NCI-H1092 (cell line): ENCODE results near the gene TMEM18.

ENCODE experiments used
- DNase-seq: peaks from one replicate; lab custom pipeline; 2025; lab: John Stamatoyannopoulos, UW

Gene TMEM18

GRCh38 chr2:672606-672905 lies 4.7 kb downstream of the TMEM18 start:
- no peak for DNase-seq

- DNase-seq: no peak
Measured at GRCh38 chr2:671787-672605, 5.2 kb downstream of the TMEM18 start.

GRCh38 chr2:671072-671471 lies 6.1 kb downstream of the TMEM18 start:
- DNase-seq: no peak

GRCh38 chr2:670637-671036 lies 6.6 kb downstream of the TMEM18 start:
- no peak for DNase-seq

- DNase-seq: no peak
Measured at GRCh38 chr2:669323-669722, 7.9 kb downstream of the TMEM18 start.

- DNase-seq: no peak
Measured at GRCh38 chr2:668000-668398, 9.2 kb downstream of the TMEM18 start.

GRCh38 chr2:667332-667999 lies 9.7 kb downstream of the TMEM18 start:
- no peak for DNase-seq

- DNase-seq: no peak
Measured at GRCh38 chr2:666441-666840, 10.8 kb downstream of the TMEM18 start.

GRCh38 chr2:665340-666073 lies 11.7 kb downstream of the TMEM18 start:
- no peak for DNase-seq

GRCh38 chr2:664063-664462 lies 13.1 kb downstream of the TMEM18 start:
- DNase-seq: no peak

- no peak for DNase-seq
Measured at GRCh38 chr2:663221-663620, 14.0 kb downstream of the TMEM18 start.

- no peak for DNase-seq
Measured at GRCh38 chr2:661360-661635, 15.9 kb downstream of the TMEM18 start.

GRCh38 chr2:660586-661359 lies 16.4 kb downstream of the TMEM18 start:
- no peak for DNase-seq

GRCh38 chr2:660029-660428 lies 17.2 kb downstream of the TMEM18 start:
- no peak for DNase-seq

- DNase-seq: no peak
Measured at GRCh38 chr2:658426-658825, 18.8 kb downstream of the TMEM18 start.

- DNase-seq: no peak
Measured at GRCh38 chr2:657766-658165, 19.4 kb downstream of the TMEM18 start.

GRCh38 chr2:656676-657075 lies 20.5 kb downstream of the TMEM18 start:
- DNase-seq: no peak

GRCh38 chr2:655626-656025 lies 21.6 kb downstream of the TMEM18 start:
- no peak for DNase-seq

- DNase-seq: no peak
Measured at GRCh38 chr2:654896-655295, 22.3 kb downstream of the TMEM18 start.

- DNase-seq: no peak
Measured at GRCh38 chr2:653645-654425, 23.4 kb downstream of the TMEM18 start.

GRCh38 chr2:652881-653480 lies 24.2 kb downstream of the TMEM18 start:
- no peak for DNase-seq
